Endodermal cell (in vitro differentiated cells): ENCODE data around the gene MLLT6. TPM values are rescaled to one million over a fixed set of nuclear protein-coding genes. Genes with fewer than 3 reads are reported as not detected.
A peak's percentile ranks its signal among the peaks of the same experiment; 100 is the strongest.

Source experiments
- DNase-seq: peaks from one replicate; pipeline ENCODE4 v3.0.0-alpha.2; 2017
- H3K27ac ChIP-seq: 2 replicates; pipeline ENCODE4 v1.5.1; 2013; ENCODE audit warnings: mild to moderate bottlenecking, low read depth, low read length, moderate library complexity
- H3K27me3 ChIP-seq: 2 replicates; pipeline ENCODE4 v1.6.1; 2013; ENCODE audit warnings: mild to moderate bottlenecking, low read length, moderate library complexity; ENCODE audit not compliant: insufficient read depth, control insufficient read depth, poor library complexity, severe bottlenecking
- H3K36me3 ChIP-seq: 2 replicates; pipeline ENCODE4 v1.7.0; 2013; ENCODE audit warnings: mild to moderate bottlenecking, low read length, moderate library complexity; ENCODE audit not compliant: control insufficient read depth, insufficient read depth
- H3K4me1 ChIP-seq: one replicate; pipeline ENCODE4 v1.7.0; 2013; ENCODE audit warnings: low read length; ENCODE audit not compliant: control insufficient read depth, insufficient read depth
- H3K4me3 ChIP-seq: 2 replicates; pipeline ENCODE4 v1.5.1; 2013; ENCODE audit warnings: mild to moderate bottlenecking, low read length, moderate library complexity
- H3K9ac ChIP-seq: 2 replicates; pipeline ENCODE4 v1.6.1; 2013; ENCODE audit warnings: mild to moderate bottlenecking, low read length, moderate library complexity; ENCODE audit not compliant: poor library complexity, severe bottlenecking; ENCODE audit errors: extremely low read depth
- H3K9me3 ChIP-seq: 2 replicates; pipeline ENCODE4 v1.6.1; 2013; ENCODE audit warnings: mild to moderate bottlenecking, low read length, moderate library complexity; ENCODE audit not compliant: control insufficient read depth
- H3K27ac Mint-ChIP-seq: 2 replicates; pipeline ENCODE4 v1.8.0; 2020; ENCODE audit warnings: mixed read lengths
- H3K27me3 Mint-ChIP-seq: 2 replicates; pipeline ENCODE4 v1.8.0; 2021; ENCODE audit warnings: mild to moderate bottlenecking, mixed read lengths; ENCODE audit not compliant: insufficient read depth
- H3K36me3 Mint-ChIP-seq: 2 replicates; pipeline ENCODE4 v1.8.0; 2020; ENCODE audit warnings: low read depth, mixed read lengths
- H3K4me1 Mint-ChIP-seq: 2 replicates; pipeline ENCODE4 v1.8.0; 2020; ENCODE audit warnings: mixed read lengths
- H3K4me3 Mint-ChIP-seq: 2 replicates; pipeline ENCODE4 v1.8.0; 2020; ENCODE audit warnings: mild to moderate bottlenecking, moderate library complexity, mixed read lengths
- H3K9me3 Mint-ChIP-seq: 2 replicates; pipeline ENCODE4 v1.8.0; 2020; ENCODE audit warnings: mild to moderate bottlenecking, mixed read lengths
- CTCF ChIP-seq: fragments of 200-600 bp; sonication (generic); conservative IDR thresholded peaks from 2 replicates; pipeline ENCODE4 v1.5.0; 2021; ENCODE audit warnings: antibody characterized with exemption, mild to moderate bottlenecking
- WGBS, 2 experiments: methylation state at CpG; one replicate each; pipeline versions ENCODE4 v1.1.5 to v1.1.7; 2013; ENCODE audit warnings: missing lambda C conversion rate in 2 of 2, mixed read lengths in 1 of 2; ENCODE audit not compliant: insufficient coverage in 1 of 2, insufficient read length in 1 of 2; 5-methylcytosine and 5-hydroxymethylcytosine counted together
- total RNA-seq, 2 donors: library from RNA; stranded (reverse); fragmentation: NEBNext Ultra II Directional in 1 of 2; extraction: Animal tissue kit (Norgen Biotek cat#: 25700) in 1 of 2; gene quantifications; 2 replicates in 1 of 2; 3 replicates in 1 of 2; pipeline ENCODE4 v1.2.1, GENCODE V29; 2021

The MLLT6 gene
- total RNA-seq, 2 donors from 2014 or later: 112 to 127 TPM

- TF ChIP-seq CTCF: no peak
- H3K27ac Mint-ChIP-seq: no peak overlapping the region
- Histone ChIP-seq H3K4me3 (peak overlapping the region; percentile 78), H3K9me3 (no peaks in the 10 kb centered on the region), H3K9ac (peak overlapping the region; percentile 1), H3K4me1 (peaks cover 17% of the 10 kb centered on the region), H3K27ac (no peak overlapping the region), H3K27me3 (peaks cover 80% of the 10 kb centered on the region), H3K36me3 (no peaks in the 10 kb centered on the region)
- DNase-seq: no peak
- no peaks in the 10 kb centered on the region for H3K36me3 Mint-ChIP-seq
- H3K4me3 Mint-ChIP-seq: peak overlapping the region; percentile 36
- H3K9me3 Mint-ChIP-seq: no peaks in the 10 kb centered on the region
- 25 to 37% methylated on average over 7 to 12 of the region's 12 CpGs for WGBS, 2 experiments
- peaks cover 91% of the 10 kb centered on the region for H3K27me3 Mint-ChIP-seq
- peaks cover 17% of the 10 kb centered on the region for H3K4me1 Mint-ChIP-seq
These were observed 32.9 kb upstream of the MLLT6 start for GRCh38 chr17:38671939-38672720.

DNA sequence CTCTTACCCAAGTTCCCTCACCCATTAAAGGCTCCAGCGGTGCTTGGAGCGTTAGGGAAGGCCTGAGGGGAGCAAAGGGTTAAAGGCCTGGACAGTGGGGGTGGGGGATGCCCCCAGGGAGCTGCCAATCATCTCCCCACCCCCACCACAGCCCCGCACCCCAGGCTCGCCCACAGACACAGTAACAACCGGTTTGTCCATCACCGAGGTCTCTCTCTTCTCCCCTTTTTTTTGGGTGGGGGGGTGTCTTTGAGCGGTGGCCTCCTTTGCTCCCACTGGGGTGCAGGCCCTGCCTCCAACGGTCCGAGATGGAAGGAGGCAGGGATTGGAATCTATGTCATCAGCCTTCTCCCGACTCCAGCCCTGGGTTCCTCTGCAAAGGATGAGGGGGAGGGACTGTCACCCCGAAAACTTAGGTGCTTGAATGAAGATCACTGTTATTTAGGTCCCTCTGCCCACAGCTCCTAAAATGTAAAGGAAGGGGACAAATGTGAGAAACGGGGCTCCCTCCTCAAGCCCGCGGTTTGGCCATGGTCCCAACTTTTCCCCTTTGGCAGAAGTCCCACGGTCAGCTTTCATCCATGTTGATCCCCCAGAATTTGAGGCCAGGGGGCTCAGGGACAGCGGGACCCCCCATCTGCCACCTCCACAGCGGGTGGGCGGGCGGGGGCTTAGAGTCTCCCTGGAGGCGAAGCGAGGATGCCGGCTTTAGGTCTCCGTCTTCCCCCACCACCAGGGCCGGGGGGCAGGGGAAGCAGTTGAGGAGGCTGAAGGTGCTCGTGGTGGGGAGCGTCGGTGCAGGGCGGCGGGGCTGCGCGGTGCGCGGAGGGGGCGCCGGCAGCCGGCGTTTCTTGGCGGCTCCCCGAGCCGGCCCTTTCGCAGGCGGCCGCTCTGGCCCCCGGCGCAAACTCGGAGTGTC lies 32.0 kb upstream of the MLLT6 start:
- Histone ChIP-seq H3K9ac (peak overlapping the region; percentile 1), H3K4me3 (peak overlapping the region; percentile 78), H3K9me3 (no peaks in the 10 kb centered on the region), H3K27me3 (peaks cover 77% of the 10 kb centered on the region), H3K36me3 (no peaks in the 10 kb centered on the region), H3K4me1 (peaks cover 17% of the 10 kb centered on the region), H3K27ac (no peak overlapping the region)
- DNase-seq: no peak
- Mint-ChIP-seq H3K4me1 (peaks cover 17% of the 10 kb centered on the region), H3K9me3 (no peaks in the 10 kb centered on the region), H3K27me3 (peaks cover 82% of the 10 kb centered on the region), H3K27ac (no peak overlapping the region), H3K36me3 (no peaks in the 10 kb centered on the region), H3K4me3 (peak overlapping the region; percentile 40)
- WGBS, 2 experiments: 3 to 5% methylated on average over 5 to 37 of the region's 46 CpGs
- no peak for TF ChIP-seq CTCF

- peak overlapping the region; percentile 75 for H3K4me3 ChIP-seq
- no peak overlapping the region for H3K9ac ChIP-seq
- Mint-ChIP-seq H3K9me3 (no peaks in the 10 kb centered on the region), H3K4me3 (peak overlapping the region; percentile 40), H3K4me1 (peaks cover 17% of the 10 kb centered on the region), H3K27ac (no peak overlapping the region), H3K27me3 (peaks cover 76% of the 10 kb centered on the region), H3K36me3 (no peaks in the 10 kb centered on the region)
- H3K27ac ChIP-seq: no peak overlapping the region
- peaks cover 71% of the 10 kb centered on the region for H3K27me3 ChIP-seq
- H3K36me3 ChIP-seq: no peaks in the 10 kb centered on the region
- H3K9me3 ChIP-seq: no peaks in the 10 kb centered on the region
- 0 to 1% methylated on average over 10 to 41 of the region's 41 CpGs for WGBS, 2 experiments
- H3K4me1 ChIP-seq: peaks cover 17% of the 10 kb centered on the region
- no peak for DNase-seq
- TF ChIP-seq CTCF: no peak
These were observed 31.4 kb upstream of the MLLT6 start for GRCh38 chr17:38673707-38674013.
